Measurements from ENCODE around the gene FCRL3. TPM values are rescaled to one million over a fixed set of nuclear protein-coding genes. Genes with fewer than 3 reads are reported as not detected.

The FCRL3 gene
- total RNA-seq, 1 experiment from 2014 or later: not detected

DNA sequence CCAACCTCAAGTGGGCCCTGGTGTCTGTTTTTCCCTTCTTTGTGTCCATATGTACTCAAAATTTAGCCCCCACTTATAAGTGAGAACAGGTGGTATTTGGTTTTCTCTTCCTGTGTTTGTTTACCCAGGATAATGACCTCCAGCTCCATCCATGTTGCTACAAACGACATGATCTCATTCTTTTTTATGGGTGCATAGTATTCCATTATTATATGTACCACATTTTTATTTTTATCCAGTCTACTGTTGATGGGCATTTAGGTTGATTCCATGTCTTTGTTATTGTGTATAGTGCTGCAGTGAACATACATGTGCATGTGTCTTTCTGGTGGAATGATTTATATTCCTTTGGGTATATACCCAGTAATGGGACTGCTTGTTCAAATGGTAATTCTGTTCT, 27.6 kb downstream of the FCRL3 start:
- BruUV-seq (replicated peaks): no TSS peak
- no peaks in the 10 kb centered on the region for H3K27me3 ChIP-seq (ENCODE audit: low read length)
- H3K9ac ChIP-seq (ENCODE audit: low read length): no peak overlapping the region
- no peaks in the 10 kb centered on the region for H3K36me3 ChIP-seq (ENCODE audit: low read depth, low read length)
- intact Hi-C loops (cut with micrococcal nuclease): no loop called here
- H3K4me3 ChIP-seq (ENCODE audit: low read length): no peak overlapping the region
- ATAC-seq (no peak), DNase-seq (no peak)
- POLR2A ChIA-PET (ENCODE audit: unreplicated experiment): no interaction called here
- 0 out of 2 replicates have a peak, but pooled peaks cover 4% of the 10 kb centered on the region for H3K9me3 ChIP-seq (ENCODE audit: low read length)
- no peak overlapping the region for H3K27ac ChIP-seq (ENCODE audit: low read length)
- no peaks in the 10 kb centered on the region for H3F3A ChIP-seq (ENCODE audit: low read length, unreplicated experiment)
- no peak overlapping the region for H2AFZ ChIP-seq (ENCODE audit: low read length)
- H3K9me2 ChIP-seq (replicated peaks; ENCODE audit: low read length): no peaks in the 10 kb centered on the region
- no peaks in the 10 kb centered on the region for H3K79me2 ChIP-seq (ENCODE audit: low read length)
- no peak for TF ChIP-seq EZH2 (IDR thresholded peaks at IDR 0.05; ENCODE audit: low read length, unreplicated experiment)
- no peak for TF ChIP-seq EZH2phosphoT487 (IDR thresholded peaks at IDR 0.05; ENCODE audit: borderline replicate concordance, low read length)
- TF ChIP-seq, protein P1, sequence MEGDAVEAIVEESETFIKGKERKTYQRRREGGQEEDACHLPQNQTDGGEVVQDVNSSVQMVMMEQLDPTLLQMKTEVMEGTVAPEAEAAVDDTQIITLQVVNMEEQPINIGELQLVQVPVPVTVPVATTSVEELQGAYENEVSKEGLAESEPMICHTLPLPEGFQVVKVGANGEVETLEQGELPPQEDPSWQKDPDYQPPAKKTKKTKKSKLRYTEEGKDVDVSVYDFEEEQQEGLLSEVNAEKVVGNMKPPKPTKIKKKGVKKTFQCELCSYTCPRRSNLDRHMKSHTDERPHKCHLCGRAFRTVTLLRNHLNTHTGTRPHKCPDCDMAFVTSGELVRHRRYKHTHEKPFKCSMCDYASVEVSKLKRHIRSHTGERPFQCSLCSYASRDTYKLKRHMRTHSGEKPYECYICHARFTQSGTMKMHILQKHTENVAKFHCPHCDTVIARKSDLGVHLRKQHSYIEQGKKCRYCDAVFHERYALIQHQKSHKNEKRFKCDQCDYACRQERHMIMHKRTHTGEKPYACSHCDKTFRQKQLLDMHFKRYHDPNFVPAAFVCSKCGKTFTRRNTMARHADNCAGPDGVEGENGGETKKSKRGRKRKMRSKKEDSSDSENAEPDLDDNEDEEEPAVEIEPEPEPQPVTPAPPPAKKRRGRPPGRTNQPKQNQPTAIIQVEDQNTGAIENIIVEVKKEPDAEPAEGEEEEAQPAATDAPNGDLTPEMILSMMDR (conservative IDR thresholded peaks at IDR 0.05; ENCODE audit: low read depth, low read length): no peak
- no peaks in the 10 kb centered on the region; the same call in 1 of the 2 replicates for H3K4me1 ChIP-seq (ENCODE audit: insufficient read depth, low read length)
- no peak overlapping the region for H3K4me2 ChIP-seq (ENCODE audit: low read length)
- H4K20me1 ChIP-seq (ENCODE audit: low read length): no peaks in the 10 kb centered on the region
- CTCF ChIA-PET: no interaction called here

DNA sequence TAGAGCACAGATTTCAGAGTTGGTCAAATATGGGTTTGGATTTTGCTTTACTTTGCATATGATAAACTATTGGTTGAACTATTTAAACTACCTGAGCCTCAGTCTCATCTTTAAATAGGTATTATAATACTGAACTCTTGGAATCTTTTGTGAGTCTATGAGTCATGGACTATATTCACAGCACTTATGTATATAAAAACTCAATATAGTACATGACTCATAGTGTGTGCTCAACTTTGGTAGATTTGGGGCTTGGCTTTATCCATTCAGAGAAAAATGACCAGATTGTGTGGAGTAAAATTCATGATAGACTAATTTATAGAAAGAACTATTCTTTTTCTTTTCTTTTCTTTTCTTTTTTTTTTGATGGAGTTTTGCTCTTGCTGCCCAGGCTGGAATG, 28.7 kb downstream of the FCRL3 start:
- ATAC-seq (peak; percentile 85), DNase-seq (peak; percentile 72)
- H3K9me3 ChIP-seq (ENCODE audit: low read length): 0 out of 2 replicates have a peak, but pooled peaks cover 4% of the 10 kb centered on the region
- no peak overlapping the region for H3K9ac ChIP-seq (ENCODE audit: low read length)
- H3K4me3 ChIP-seq (ENCODE audit: low read length): no peak overlapping the region
- no peaks in the 10 kb centered on the region for H3F3A ChIP-seq (ENCODE audit: low read length, unreplicated experiment)
- no peaks in the 10 kb centered on the region; the same call in 1 of the 2 replicates for H3K4me1 ChIP-seq (ENCODE audit: insufficient read depth, low read length)
- H3K9me2 ChIP-seq (replicated peaks; ENCODE audit: low read length): no peaks in the 10 kb centered on the region
- no TSS peak for BruUV-seq (replicated peaks)
- no peak overlapping the region for H2AFZ ChIP-seq (ENCODE audit: low read length)
- H3K27me3 ChIP-seq (ENCODE audit: low read length): no peaks in the 10 kb centered on the region
- intact Hi-C loops (cut with micrococcal nuclease): no loop called here
- H3K4me2 ChIP-seq (ENCODE audit: low read length): peak overlapping the region; percentile 15; the same call in 1 of the 2 replicates
- no peak for TF ChIP-seq EZH2 (IDR thresholded peaks at IDR 0.05; ENCODE audit: low read length, unreplicated experiment)
- TF ChIP-seq, protein P1 (conservative IDR thresholded peaks at IDR 0.05; ENCODE audit: low read depth, low read length): no peak
- TF ChIP-seq EZH2phosphoT487 (IDR thresholded peaks at IDR 0.05; ENCODE audit: borderline replicate concordance, low read length): no peak
- H3K79me2 ChIP-seq (ENCODE audit: low read length): no peaks in the 10 kb centered on the region
- H4K20me1 ChIP-seq (ENCODE audit: low read length): no peaks in the 10 kb centered on the region
- no peaks in the 10 kb centered on the region for H3K36me3 ChIP-seq (ENCODE audit: low read depth, low read length)
- H3K27ac ChIP-seq (ENCODE audit: low read length): no peak overlapping the region
- ChIA-PET CTCF (no interaction called here), POLR2A (ENCODE audit: unreplicated experiment) (no interaction called here)

DNA sequence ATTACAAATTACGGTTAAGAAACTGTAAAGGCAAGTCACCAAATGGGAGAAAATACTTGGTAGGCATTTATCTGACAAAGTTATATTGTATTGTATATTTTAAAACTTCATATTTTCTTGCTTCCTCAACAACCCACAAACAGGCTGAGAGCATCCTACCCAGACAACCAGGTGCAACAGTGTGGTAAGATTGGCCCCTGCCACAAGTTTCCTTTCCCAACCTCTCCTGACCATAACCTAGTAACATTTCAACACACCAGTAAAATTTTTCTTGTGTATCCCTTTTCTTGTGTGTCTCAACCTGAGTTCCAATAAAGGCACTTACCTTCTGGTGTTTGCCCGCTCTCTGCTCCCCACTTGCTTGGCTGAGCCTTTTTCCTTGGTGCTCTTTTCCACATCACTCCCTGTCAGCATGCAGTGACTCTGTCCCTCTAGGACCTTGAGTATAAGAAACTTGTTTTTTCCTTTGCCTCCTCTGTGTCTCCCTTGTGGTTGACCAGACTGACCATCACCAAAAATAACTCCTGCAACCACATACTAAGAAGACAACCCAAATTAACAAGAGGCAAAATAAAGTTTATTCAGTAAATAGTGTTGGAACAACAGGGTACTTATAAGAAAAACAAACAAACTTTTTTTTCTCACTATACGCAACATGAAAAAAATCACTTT, 40.9 kb downstream of the FCRL3 start:
- no peaks in the 10 kb centered on the region for H3F3A ChIP-seq (ENCODE audit: low read length, unreplicated experiment)
- no peaks in the 10 kb centered on the region for H3K9me3 ChIP-seq (ENCODE audit: low read length)
- H4K20me1 ChIP-seq (ENCODE audit: low read length): no peaks in the 10 kb centered on the region
- peaks cover 51% of the 10 kb centered on the region for H3K27me3 ChIP-seq (ENCODE audit: low read length)
- ATAC-seq: no peak
- no peak overlapping the region for H3K27ac ChIP-seq (ENCODE audit: low read length)
- no peak overlapping the region for H3K4me3 ChIP-seq (ENCODE audit: low read length)
- TF ChIP-seq, protein P1 (conservative IDR thresholded peaks at IDR 0.05; ENCODE audit: low read depth, low read length): no peak
- no peaks in the 10 kb centered on the region for H3K79me2 ChIP-seq (ENCODE audit: low read length)
- no peak overlapping the region for H2AFZ ChIP-seq (ENCODE audit: low read length)
- no peaks in the 10 kb centered on the region for H3K9me2 ChIP-seq (replicated peaks; ENCODE audit: low read length)
- no peaks in the 10 kb centered on the region for H3K4me1 ChIP-seq (ENCODE audit: insufficient read depth, low read length)
- no peaks in the 10 kb centered on the region for H3K36me3 ChIP-seq (ENCODE audit: low read depth, low read length)
- no peak overlapping the region for H3K4me2 ChIP-seq (ENCODE audit: low read length)
- DNase-seq: no peak
- no peak overlapping the region for H3K9ac ChIP-seq (ENCODE audit: low read length)
- intact Hi-C loops (cut with micrococcal nuclease): no loop called here
- CTCF ChIA-PET: no interaction called here
- POLR2A ChIA-PET (ENCODE audit: unreplicated experiment): no interaction called here
- BruUV-seq (replicated peaks): no TSS peak
